Measurements from ENCODE around the gene CYP4F3.
A peak's percentile ranks its signal among the peaks of the same experiment; 100 is the strongest.

The CYP4F3 gene

DNA sequence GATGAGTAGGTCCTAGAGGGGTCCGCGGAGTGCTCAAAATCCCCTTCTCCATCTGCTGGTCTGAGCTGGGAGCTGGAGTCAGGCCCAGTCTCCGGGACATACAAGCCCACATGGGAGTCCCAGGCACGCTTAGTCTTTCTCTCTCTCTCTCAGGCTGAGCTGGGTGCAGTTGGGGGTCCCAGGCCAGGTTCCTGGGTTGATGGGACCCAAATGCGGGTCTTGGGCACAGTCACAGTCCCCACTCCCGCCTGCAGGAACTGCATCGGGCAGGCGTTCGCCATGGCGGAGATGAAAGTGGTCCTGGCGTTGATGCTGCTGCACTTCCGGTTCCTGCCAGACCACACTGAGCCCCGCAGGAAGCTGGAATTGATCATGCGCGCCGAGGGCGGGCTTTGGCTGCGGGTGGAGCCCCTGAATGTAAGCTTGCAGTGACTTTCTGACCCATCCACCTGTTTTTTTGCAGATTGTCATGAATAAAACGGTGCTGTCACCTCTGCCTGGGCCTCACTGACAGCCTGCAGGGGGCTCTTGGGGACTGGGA, 56.0 kb downstream of the CYP4F3 start:
- Histone ChIP-seq H3K27ac (no peak overlapping the region), H4K20me1 (ENCODE audit: insufficient read depth) (no peaks in the 10 kb centered on the region), H3K27me3 (ENCODE audit: insufficient read depth, low read depth) (no peaks in the 10 kb centered on the region; the same call in 1 of the 2 replicates), H3K36me3 (ENCODE audit: insufficient read depth) (no peaks in the 10 kb centered on the region), H3K4me1 (ENCODE audit: low read depth, poor library complexity, severe bottlenecking) (peaks cover 3% of the 10 kb centered on the region), H3K4me2 (no peak overlapping the region), H3K79me2 (ENCODE audit: insufficient read depth, low read depth) (no peaks in the 10 kb centered on the region), H3K4me3 (IDR thresholded peaks at IDR 0.05; ENCODE audit: insufficient read depth, low read depth, low read length) (no peak overlapping the region), H3K9ac (no peak overlapping the region), H2AFZ (ENCODE audit: low read depth) (no peak overlapping the region)
- TF ChIP-seq, protein P1, sequence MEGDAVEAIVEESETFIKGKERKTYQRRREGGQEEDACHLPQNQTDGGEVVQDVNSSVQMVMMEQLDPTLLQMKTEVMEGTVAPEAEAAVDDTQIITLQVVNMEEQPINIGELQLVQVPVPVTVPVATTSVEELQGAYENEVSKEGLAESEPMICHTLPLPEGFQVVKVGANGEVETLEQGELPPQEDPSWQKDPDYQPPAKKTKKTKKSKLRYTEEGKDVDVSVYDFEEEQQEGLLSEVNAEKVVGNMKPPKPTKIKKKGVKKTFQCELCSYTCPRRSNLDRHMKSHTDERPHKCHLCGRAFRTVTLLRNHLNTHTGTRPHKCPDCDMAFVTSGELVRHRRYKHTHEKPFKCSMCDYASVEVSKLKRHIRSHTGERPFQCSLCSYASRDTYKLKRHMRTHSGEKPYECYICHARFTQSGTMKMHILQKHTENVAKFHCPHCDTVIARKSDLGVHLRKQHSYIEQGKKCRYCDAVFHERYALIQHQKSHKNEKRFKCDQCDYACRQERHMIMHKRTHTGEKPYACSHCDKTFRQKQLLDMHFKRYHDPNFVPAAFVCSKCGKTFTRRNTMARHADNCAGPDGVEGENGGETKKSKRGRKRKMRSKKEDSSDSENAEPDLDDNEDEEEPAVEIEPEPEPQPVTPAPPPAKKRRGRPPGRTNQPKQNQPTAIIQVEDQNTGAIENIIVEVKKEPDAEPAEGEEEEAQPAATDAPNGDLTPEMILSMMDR (conservative IDR thresholded peaks at IDR 0.05; ENCODE audit: low read depth, low read length) = no peak

DNA sequence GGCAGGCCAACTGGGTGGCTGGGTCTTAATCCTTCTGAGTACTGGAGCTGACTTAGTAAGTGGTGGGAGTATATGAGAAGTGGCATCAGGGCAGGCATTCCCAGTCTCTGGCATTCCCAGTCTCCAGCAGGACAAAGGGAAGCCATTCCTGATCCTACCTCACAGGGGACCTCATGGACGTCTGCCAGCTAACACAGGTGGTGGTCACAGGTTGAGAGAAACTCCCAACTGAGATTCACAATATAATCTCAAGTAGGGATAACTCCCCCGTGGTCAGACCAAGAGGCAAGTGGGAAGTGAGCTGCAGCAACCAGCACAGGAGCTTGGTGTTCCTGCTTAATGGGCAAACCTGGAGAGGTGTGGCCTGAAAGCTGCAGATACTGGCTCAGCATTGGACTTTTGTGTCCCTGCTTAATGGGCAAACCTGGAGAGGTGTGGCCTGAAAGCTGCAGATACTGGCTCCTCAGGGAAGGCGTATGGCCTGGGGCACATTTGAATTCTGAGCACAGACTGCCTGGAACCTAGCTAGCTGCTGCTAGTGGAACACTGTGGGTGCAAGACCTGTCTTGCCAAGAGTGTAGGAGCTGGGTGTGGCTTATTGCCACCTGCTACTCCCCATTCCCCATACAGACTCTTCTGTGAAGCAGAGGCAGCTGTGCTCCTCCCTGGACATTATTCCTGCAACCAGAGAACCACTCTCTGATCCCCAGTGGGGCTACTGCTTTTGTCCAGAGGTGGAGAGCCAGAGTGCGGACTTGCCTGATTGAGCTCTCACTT, 61.2 kb downstream of the CYP4F3 start:
- Histone ChIP-seq H2AFZ (ENCODE audit: low read depth) (no peak overlapping the region), H3K4me3 (IDR thresholded peaks at IDR 0.05; ENCODE audit: insufficient read depth, low read depth, low read length) (no peak overlapping the region), H3K27me3 (ENCODE audit: insufficient read depth, low read depth) (peaks cover 2% of the 10 kb centered on the region; the same call in 1 of the 2 replicates), H4K20me1 (ENCODE audit: insufficient read depth) (no peaks in the 10 kb centered on the region), H3K36me3 (ENCODE audit: insufficient read depth) (no peaks in the 10 kb centered on the region), H3K79me2 (ENCODE audit: insufficient read depth, low read depth) (no peaks in the 10 kb centered on the region), H3K4me2 (no peak overlapping the region), H3K9ac (no peak overlapping the region), H3K4me1 (ENCODE audit: low read depth, poor library complexity, severe bottlenecking) (peaks cover 12% of the 10 kb centered on the region), H3K27ac (peak overlapping the region; percentile 16; the same call in 1 of the 2 replicates)
- TF ChIP-seq, protein P1 (conservative IDR thresholded peaks at IDR 0.05; ENCODE audit: low read depth, low read length) = no peak

DNA sequence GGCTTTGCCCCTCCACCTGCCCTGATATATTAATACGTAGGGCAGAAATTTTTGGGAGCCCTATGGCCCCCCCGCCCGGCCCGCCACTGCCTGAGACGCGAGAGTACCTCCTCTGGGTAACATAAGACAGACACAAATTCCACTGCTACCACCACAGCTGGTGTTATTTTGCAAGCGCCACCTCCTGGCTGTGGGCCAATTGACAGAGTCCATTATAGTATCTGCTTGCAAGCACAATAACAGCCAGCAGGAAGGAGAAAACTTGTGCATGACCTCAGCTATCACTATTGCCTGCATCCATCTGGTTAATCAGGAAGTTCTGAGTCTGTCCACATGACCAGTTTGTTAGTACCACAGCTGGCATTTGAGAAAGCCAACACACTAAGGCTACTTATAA, 61.8 kb downstream of the CYP4F3 start:
- H3K4me1 ChIP-seq (ENCODE audit: low read depth, poor library complexity, severe bottlenecking) = peaks cover 12% of the 10 kb centered on the region
- TF ChIP-seq, protein P1 (conservative IDR thresholded peaks at IDR 0.05; ENCODE audit: low read depth, low read length) = no peak

More for the DNA sequence above, 61.8 kb downstream of the CYP4F3 start:
- 0 out of 2 replicates have a peak overlapping the region, but pooled peaks have one; percentile 38 for H3K27ac ChIP-seq
- H3K9ac ChIP-seq = no peak overlapping the region
- no peak overlapping the region for H3K4me2 ChIP-seq
- H3K27me3 ChIP-seq (ENCODE audit: insufficient read depth, low read depth) = peaks cover 2% of the 10 kb centered on the region; the same call in 1 of the 2 replicates
- H4K20me1 ChIP-seq (ENCODE audit: insufficient read depth) = no peaks in the 10 kb centered on the region
- H3K79me2 ChIP-seq (ENCODE audit: insufficient read depth, low read depth) = no peaks in the 10 kb centered on the region
- H3K36me3 ChIP-seq (ENCODE audit: insufficient read depth) = no peaks in the 10 kb centered on the region
- H3K4me3 ChIP-seq (IDR thresholded peaks at IDR 0.05; ENCODE audit: insufficient read depth, low read depth, low read length) = no peak overlapping the region
- H2AFZ ChIP-seq (ENCODE audit: low read depth) = no peak overlapping the region

Measured in KMS-11 (cell line).